HG02759 (cell line): Measurements from ENCODE around the gene NEFH.

Source experiments
- ATAC-seq: cut with Tn5 transposase; IDR thresholded peaks from one replicate; pipeline ENCODE4 v1.9.1; 2021; ENCODE audit warnings: mild to moderate bottlenecking, moderate library complexity; ENCODE audit not compliant: unreplicated experiment

Gene NEFH

DNA sequence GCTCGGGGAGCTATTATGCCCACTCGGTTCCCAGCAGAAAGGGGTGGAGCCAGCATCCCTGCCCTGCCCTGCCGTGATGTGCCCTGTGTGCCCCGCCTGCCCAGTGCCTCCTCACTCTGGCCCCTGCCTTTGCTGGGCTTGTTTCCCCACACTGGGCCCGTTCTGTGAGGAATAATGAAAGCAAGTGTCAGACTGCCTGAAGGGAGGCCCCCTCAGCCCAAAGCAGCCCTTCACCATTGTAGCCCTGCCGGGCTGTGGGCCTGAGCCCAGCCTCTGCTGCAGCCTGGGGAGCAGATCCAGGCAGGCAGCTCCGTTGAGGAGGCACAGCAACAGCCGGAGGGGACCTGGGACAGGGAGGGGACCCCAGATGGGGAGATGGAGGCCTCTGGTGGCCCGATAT, 20.2 kb upstream of the NEFH start:
- ATAC-seq = no peak

DNA sequence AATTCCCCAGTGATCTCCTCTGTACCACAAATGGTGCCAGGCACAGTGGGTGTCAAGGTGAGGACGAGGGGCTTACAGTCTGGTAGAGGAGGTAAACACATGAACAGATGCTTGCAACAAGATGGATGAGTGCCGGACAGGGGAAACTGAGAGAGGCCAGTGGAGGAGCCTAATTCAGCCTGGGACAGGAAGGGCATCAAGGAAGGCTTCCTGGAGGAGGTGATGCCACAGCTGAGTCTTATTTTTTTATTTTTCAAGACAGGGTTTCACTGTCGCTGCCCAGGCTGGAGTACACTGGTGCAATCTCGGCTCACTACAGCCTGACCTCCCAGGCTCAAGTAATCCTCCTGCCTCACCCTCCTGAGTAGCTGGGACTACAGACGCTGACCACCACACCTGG, 18.8 kb upstream of the NEFH start:
- ATAC-seq = no peak

DNA sequence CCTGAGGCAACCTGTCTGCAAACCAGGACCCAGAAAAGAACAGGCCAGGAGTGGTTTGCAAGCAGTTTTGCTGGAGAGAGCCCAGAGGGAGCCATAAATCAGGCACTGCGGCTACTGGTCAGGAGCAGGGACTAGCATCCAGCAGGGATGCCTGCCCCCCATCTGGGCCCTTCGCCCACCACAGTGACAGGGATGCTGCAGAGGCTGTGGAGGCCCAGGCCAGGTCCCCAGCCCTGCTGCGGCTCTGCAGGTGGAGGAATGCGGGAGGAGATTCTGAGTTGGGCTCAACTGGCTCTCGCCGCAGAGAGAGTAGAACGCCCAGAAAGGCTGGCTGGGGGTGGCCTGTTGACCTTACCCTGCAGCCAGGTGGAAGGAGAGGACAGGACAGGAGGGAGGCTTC, 16.4 kb upstream of the NEFH start:
- ATAC-seq = no peak

DNA sequence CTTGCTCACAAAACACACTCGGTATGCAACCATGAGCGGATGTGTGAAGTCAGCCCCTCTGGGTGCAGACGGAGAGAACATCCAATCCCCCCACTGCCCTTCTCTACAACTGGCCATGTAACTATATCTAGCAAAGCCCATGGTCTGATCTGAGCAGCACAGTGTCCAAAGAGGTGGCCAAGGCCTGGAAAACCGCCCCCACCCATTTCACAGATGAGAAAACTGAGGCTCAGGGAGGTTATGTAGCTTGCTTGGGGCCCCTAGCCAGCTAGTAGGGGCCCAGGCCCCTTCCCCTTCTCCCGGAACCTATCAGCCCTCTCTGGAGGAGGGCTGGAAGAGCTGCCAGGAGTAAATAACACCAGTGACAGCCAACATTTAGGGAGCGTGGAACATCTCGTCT, 15.4 kb upstream of the NEFH start:
- no peak for ATAC-seq

DNA sequence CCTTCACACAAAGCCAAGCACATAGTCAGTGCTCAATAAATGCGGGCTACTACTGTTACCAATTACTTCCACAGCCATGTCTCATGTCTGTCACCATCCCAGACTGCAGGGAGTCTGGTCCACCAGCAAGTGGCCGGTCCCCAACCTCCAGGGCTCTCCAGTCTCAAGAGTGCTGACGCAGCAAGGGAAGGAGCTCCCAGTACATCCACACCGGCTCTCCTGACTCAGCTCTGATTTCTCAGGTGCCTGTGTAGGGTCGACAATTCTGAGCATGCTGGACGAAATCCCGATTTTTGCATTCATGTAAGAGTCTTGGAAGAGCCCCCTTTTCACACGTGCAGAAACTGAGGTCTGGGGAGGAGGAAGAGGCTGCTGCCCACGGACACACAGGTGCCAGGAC, 10.3 kb upstream of the NEFH start:
- ATAC-seq = no peak

DNA sequence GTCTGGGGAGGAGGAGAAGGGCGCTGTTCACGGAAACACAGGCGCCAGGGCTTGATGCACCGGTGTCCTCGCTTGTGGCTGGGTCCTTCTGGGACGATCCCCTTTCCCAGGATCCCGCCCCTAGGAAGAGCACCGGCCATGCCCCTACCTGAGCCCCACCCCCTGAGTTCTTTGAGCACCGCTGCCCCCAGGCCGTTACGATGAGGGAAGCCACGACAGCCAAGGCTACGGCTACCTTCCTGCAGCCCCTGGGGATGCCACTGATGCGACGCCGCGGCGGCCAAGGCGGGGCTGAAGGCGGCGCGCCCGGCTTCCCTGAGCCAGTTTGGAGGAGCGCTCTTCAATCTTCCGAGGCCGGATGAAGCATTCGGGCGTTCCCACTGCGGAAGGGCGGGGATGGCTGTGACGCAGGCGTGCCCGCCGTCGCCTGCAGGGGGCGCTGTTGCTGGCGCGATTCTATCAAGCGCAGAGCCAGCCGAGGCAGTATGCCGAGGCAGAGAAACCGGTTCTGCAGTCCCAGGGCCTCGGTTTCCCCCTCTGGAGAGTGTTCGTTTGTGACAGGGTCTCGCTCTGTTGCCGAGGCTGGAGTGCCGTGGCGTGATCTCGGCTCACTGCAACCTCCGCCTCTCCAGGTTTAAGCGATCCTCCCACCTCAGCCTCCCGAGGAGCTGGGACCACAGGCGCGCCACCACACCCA, 9.7 kb upstream of the NEFH start:
- ATAC-seq = no peak

DNA sequence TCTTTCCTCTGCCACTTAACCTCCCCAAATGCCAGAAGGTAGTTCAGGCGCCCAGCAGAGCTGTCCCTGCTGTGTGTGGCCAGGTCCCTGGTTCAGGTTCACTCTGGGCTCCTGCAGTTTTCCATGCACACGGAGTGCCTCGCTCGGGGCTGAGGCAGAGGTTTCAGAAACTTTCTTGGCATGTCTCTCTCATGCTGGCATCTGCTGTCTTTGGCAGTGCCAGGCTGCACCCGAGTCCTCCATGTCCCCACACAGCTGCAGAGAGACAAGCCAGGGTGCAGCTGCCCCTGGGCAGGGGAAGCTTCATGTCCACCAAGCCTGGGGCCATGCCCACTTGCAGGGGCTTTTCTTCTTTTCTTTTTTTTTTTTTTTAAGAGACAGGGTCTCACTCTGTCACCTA, 7.0 kb upstream of the NEFH start:
- no peak for ATAC-seq

DNA sequence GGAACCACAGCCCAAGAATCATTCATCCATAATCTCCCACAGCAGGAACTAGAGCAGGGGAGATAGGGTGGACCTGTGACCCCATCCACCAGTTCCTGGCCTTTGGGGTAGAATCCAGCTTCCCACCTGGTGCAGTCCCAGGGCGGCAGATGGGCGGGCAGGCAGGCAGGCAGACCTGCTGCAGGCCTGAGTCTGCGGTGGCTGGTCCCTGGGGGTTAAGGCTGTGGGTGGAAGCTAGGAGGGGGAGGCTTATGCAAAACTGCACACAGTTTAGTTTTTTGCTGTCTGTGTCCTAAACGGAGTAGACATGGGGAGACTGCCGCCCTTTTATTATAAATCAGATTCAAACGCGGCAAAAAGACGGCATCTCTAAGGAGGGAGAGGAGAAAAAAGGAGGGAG, 4.5 kb upstream of the NEFH start:
- ATAC-seq = peak; percentile 88

DNA sequence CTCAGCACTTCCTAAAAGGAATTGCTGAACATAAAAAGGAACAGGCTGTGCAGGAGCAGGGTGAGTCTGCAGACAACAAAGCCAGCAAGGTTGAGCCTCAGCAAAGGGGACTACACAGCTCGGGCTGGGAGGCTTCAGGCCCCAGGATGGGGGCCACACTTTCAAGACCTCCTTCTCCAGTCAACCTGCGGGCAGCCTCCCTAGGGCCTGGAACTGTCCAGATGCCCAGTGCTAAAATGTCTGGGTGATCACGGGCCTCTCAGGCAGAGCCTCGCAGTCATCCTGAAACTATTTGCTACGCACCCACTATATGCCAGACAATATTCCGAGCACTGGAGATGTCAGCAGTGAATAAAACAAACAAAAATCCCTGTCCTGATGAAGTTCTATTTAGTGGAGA, 3.9 kb upstream of the NEFH start:
- ATAC-seq = no peak

DNA sequence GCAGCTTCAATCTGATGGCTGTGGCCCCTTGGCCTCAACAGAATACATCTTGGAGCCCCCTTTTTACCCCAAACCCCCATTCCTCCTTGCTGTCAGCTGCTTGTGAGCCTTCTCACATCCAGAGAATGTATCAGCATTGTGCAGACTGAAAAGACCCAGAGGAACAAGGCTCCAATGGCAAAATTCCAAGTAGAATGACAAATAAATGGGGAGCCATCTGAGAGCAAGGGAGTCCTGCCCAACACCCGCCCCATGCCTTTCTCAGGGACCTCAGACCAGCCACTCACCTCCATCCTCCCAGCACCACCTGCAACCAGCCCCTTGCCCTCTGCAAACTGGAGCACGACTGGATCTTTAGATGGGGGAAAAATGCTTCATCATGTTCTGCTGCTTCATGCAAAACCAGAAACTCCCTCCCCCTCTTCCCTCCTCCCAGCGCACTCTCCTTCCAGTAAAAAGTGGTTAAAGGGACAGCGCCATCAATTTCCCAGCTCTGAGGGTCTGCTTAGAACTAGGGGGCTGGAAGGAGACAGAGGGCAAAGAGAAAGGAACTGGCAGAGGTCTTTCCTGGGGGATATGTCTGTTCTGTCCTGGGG, 2.2 kb upstream of the NEFH start:
- no peak for ATAC-seq

DNA sequence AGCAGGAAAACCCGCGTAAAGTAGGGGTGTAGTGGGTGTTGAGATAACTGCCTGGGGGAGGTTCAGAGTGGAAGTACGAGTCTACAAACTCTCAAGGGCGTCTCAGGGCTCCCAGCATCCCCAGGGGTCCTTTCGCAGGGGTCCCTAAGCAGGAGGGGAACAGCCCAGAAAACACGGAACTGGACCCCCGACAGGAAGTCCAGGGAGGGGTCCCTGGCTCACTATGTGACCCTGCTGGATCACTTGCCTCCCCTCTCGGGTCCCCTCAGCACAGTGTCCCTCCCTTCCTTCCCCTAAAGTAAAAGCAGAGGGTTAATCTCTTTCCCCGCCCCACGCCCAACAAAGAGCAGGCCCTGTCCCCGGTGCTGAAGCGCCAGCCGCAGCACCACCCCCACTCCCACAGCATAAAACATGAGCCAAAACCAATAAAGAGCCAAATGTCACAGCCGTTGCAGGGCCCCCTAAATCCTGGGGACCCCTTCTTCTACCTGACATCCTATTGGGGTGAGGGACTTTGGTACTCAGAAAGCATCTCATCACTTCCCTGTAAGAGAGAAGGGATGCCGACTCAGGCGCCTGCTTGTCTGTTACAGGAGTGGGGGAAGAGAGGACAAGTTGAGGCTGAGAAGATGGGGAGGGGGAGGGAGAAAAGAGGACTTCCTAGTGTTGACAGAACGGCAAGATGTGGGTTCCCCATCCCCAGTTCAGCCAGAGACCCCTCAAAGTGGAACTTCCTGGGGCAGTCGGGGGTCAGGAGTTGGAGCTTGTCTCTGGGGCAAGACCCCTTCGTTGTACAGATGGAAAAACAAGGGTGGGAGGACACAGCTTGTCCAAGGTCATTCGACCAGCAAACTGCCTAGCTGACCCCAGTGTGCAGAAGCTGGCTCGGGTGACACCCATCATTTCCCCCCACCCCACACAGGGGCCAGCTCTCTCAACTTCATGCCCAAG, 1.4 kb upstream of the NEFH start:
- ATAC-seq = no peak

DNA sequence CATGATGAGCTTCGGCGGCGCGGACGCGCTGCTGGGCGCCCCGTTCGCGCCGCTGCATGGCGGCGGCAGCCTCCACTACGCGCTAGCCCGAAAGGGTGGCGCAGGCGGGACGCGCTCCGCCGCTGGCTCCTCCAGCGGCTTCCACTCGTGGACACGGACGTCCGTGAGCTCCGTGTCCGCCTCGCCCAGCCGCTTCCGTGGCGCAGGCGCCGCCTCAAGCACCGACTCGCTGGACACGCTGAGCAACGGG, 169 bp downstream of the NEFH start:
- ATAC-seq = no peak

DNA sequence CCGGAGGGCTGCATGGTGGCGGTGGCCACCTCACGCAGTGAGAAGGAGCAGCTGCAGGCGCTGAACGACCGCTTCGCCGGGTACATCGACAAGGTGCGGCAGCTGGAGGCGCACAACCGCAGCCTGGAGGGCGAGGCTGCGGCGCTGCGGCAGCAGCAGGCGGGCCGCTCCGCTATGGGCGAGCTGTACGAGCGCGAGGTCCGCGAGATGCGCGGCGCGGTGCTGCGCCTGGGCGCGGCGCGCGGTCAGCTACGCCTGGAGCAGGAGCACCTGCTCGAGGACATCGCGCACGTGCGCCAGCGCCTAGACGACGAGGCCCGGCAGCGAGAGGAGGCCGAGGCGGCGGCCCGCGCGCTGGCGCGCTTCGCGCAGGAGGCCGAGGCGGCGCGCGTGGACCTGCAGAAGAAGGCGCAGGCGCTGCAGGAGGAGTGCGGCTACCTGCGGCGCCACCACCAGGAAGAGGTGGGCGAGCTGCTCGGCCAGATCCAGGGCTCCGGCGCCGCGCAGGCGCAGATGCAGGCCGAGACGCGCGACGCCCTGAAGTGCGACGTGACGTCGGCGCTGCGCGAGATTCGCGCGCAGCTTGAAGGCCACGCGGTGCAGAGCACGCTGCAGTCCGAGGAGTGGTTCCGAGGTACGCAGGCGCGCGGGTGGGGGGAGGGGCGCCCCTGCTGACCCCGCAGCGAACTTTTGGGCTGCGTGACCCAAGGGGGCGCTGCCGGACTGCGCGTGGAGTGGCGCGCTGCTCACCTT, 670 bp downstream of the NEFH start:
- ATAC-seq = no peak

DNA sequence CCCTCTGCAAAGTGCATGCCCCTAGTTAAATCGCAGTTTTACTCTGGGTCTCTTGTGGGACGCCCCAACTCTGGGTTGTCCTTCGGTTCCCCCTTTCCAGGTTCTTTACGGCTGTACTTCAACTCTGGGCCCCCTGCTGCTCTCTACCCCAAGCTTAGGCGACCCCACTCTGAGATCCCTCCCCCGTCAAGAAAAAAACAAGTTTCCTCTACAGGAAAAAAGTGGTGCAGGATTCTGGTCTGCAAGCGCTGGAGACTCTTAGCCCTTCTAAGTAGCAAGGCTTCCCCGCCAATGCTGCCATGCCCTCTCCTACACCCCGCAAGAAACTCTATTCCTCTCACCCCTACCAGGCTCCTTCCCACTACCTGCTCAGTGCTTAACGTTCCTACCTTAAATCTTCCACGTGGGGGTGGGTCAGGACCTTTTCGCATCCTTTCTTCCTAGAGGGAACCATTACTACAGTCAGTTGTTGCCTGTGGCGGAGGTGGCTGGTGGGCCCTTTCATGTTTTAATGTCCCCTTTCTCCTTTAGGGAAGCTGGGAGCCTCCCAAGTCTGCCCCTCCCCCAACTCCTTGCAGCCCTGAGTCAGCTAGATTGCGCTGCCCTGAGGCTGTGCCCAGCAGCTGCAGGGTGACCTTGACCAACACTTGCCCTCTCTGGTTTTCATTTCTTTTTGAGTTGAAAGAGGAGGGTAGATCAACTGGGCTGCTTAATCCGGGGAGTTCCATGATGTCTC, 1.4 kb downstream of the NEFH start:
- ATAC-seq = no peak

DNA sequence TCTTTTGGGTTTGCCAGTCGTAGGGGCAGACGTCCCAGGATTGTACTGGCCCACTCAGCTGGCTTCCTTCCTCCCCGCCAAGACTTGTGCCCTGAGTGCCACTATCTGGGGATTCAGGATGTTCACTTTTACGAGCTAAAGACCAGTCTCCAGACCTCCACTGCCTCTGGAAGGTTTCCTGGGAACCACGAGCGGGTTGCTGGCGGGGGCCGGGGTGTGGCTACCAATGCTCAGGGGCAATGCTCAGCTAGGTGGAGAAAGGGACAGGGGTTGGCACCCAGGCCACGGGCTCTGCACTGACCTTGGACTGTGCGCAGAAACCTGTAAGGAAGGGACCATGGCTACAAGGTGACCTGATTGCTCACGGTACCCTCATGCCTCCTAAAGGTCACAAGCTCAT, 2.2 kb downstream of the NEFH start:
- ATAC-seq = no peak

DNA sequence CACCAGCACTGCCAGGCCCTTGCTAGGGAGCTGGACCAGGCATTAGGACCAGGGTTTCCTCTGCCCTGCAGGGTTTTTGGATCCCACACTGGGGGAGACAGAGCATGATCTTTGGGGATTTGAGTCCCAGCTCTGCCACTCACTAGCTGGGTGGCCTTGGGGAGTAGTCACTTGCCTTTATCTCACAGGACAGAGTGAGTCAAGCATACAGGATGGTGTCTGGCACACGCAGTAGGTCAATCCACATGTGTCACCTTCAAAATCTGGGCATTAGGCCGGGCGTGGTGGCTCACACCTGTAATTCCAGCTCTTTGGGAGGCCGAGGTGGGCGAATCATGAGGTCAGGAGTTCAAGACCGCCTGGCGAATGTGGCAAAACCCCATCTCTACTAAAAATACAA, 2.7 kb downstream of the NEFH start:
- no peak for ATAC-seq

DNA sequence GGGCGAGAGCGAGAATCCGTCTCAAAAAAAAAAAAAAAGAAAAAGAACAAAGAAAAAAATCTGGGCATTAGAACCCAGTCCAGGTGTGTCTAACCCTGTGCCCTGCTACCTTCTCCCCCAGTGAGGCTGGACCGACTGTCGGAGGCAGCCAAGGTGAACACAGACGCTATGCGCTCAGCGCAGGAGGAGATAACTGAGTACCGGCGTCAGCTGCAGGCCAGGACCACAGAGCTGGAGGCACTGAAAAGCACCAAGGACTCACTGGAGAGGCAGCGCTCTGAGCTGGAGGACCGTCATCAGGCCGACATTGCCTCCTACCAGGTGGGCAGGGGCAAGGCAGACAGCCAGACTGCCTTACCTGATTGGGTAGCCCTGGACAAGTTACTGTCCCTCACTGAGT, 3.2 kb downstream of the NEFH start:
- no peak for ATAC-seq

DNA sequence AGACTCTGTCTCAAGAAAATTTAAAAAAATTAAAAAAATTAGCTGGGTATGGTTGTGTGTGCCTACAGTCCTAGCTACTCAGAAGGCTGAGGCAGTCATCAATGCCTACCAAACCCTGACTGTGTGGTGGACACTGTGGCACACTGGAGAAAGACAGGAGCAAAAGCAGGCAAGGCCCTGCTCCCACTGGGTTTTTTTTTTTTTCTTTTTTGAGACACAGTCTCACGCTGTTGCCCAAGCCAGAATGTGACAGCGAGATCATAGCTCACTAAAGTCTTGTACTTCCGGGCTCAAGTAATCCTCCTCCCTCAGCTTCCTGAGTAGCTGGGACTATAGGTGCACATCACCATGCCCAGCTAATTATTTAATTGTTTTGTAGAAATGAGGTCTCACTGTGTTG, 4.6 kb downstream of the NEFH start:
- ATAC-seq = no peak

DNA sequence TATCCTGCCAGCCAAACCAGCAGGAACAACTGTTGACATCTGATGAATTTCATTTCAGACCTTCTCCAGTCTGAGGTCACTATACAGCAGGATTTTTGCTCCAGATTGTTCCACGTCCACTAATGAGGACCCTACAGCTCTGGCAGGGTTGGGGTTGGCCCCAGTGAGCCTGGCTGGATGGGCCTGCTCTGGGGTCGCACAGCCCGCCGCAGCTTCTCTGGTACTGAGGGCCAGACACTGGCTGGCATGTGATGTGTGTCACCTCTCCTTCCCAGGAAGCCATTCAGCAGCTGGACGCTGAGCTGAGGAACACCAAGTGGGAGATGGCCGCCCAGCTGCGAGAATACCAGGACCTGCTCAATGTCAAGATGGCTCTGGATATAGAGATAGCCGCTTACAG, 5.4 kb downstream of the NEFH start:
- ATAC-seq = no peak

DNA sequence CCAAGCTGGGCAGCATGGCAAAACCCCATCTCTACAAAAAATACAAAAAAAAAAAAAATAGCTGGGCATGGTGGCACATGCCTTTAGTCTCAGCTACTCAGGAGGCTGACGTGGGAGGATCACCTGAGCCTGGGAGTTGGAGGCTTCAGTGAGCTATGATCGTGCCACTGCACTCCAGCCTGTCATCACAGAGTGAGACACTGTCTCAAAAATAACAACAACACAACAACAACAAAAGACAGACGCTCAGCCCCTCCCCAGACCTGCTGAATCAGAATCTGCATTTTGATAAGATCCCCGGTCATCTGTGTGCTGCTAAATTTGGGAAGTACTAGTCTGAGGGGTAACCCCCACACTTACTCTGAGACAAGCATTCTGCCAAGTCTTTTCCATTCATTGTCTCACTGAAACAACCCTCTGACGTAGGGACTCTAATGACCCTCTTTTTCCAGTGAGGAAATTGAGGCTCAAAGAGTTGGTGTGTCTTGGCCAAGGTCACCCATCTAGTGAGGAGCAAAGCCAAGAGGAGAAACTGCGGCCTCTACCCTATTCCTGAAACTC, 7.5 kb downstream of the NEFH start:
- no peak for ATAC-seq
